Coronary artery (tissue), 2 donors: Measurements from ENCODE around the gene HIP1.
"Not testable (repeated sequence)": the region's sequence is repeated elsewhere in the genome, so short reads cannot be mapped to it uniquely, and the experiment has no call there.

Experiments
- DNase-seq: peaks from one replicate; pipeline ENCODE4 v3.0.0-alpha.2; 2017; ENCODE audit warnings: low spot score
- H3K27ac ChIP-seq, 2 donors: fragments of 200-600 bp; sonication (generic); one replicate each; pipeline ENCODE4 v1.5.1; 2016 to 2019
- H3K4me3 ChIP-seq: fragments of 200-600 bp; sonication (generic); 2 replicates; pipeline ENCODE4 v1.5.1; 2016; ENCODE audit warnings: mild to moderate bottlenecking, moderate library complexity
- CTCF ChIP-seq: fragments of 200-600 bp; sonication (generic); IDR thresholded peaks from one replicate; pipeline ENCODE4 v1.5.1; 2019; ENCODE audit warnings: antibody characterized with exemption

Gene HIP1

DNA sequence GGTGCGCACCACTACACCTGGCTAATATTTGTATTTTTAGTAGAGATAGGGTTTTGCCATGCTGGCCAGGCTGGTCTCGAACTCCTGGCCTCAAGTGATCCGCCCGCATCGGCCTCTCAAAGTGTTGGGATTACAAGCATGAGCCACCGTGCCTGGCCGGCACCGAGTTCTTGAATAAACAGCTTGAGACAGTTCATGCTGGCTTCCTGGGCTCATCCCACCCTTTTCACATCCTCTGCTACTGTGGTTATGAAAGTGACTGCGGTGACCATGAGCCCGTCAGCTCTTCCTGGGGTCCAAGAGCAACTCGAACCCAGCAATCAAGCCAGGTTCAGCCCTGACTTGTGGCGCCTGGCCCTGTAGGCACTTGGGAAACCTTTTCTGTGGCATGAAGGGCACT lies 38.7 kb downstream of the HIP1 start:
- no peak for DNase-seq
- H3K4me3 ChIP-seq = no peak overlapping the region

DNA sequence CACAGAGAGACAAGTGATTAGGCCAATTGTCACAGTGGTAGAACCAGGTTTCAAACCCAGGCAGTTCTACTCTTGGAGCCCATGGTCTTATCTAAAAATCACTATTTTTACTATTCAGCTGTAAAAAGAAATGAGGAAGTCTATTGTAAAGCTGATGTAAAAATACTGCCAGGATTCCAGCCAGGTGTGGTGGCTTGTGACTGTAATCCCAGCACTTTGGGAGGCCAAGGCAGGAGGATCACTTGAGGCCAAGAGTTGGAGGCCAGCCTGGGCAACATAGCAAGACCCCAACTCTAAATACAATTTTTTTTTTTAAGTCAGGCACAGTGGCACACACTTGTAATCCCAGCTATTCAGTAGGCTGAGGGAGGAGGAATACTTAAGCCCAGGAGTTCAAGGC lies 40.4 kb downstream of the HIP1 start:
- no peak for TF ChIP-seq CTCF
- peak overlapping the region in 1 of 2 donors; percentile 38 for H3K27ac ChIP-seq
- H3K4me3 ChIP-seq = no peak overlapping the region

More for the DNA sequence above, 38.7 kb downstream of the HIP1 start:
- no peak for TF ChIP-seq CTCF
- H3K27ac ChIP-seq = peak overlapping the region; percentile 43 to 84

GRCh38 chr7:75696263-75697037 lies 42.3 kb downstream of the HIP1 start:
- DNase-seq = no peak
- Histone ChIP-seq H3K4me3 (no peak overlapping the region), H3K27ac (peak overlapping the region in 1 of 2 donors; percentile 66)
- no peak for TF ChIP-seq CTCF

More for the DNA sequence above, 40.4 kb downstream of the HIP1 start:
- DNase-seq = no peak

- TF ChIP-seq CTCF = no peak
- Histone ChIP-seq H3K4me3 (no peak overlapping the region), H3K27ac (peak overlapping the region; percentile 31 to 50)
- DNase-seq = no peak
Observed at GRCh38 chr7:75694638-75695399, 43.9 kb downstream of the HIP1 start.

GRCh38 chr7:75693668-75694067 lies 45.1 kb downstream of the HIP1 start:
- H3K4me3 ChIP-seq, DNase-seq: not testable (repeated sequence)
- peak overlapping the region in 1 of 2 donors; percentile 22 for H3K27ac ChIP-seq

DNA sequence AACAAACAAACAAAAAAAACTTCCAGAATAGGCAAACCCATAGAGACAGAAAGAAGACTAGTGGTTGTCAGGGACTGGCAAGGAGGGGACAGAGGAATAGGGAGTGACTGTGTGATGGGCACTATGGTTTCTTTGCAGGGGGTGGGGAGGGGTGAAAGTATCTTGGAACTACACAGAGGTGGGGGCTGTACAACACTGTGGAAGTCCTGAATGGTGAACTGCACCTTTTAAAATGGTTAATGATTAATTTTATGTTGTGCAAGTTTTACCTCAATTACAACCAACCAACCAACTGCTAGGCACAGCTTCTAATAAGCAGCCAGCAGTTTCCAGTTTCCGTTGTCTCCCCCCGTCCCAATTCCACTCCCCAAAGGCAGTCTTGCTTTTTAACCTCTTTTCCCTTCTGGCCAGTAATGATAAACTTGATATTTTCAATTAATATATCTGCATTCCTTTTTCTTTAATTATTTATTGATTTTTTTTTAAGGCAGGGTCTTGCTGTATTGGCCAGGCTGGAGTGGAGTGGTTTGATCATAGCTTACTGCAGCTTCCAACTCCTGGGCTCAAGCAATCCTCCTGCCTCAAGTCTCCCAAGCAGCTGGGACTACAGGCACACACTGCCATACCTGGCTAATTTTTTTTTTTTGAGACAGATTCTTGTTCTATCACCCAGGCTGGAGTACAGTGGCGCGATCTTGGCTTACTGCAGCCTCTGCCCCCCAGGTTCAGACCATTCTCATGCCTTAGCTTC lies 46.8 kb downstream of the HIP1 start:
- DNase-seq = no peak
- Histone ChIP-seq H3K27ac (no peak overlapping the region), H3K4me3 (no peak overlapping the region)
- TF ChIP-seq CTCF = no peak

GRCh38 chr7:75690121-75690523 lies 48.6 kb downstream of the HIP1 start:
- DNase-seq = no peak
- no peak overlapping the region for H3K27ac ChIP-seq
- no peak for TF ChIP-seq CTCF
- H3K4me3 ChIP-seq = no peak overlapping the region
